Esophagus squamous epithelium (tissue), 4 donors: Measurements from ENCODE around the gene SCARF1.

ENCODE experiments used
- CTCF ChIP-seq, 6 experiments: fragments of 450-650 bp in 4 of 6; fragments of 200-600 bp in 2 of 6; sonication (generic) in 2 of 6; IDR thresholded peaks; one replicate each; pipeline ENCODE4 v1.5.1; 2016 to 2019; ENCODE audit warnings: antibody characterized with exemption in 6 of 6, mild to moderate bottlenecking in 4 of 6, moderate library complexity in 4 of 6
- POLR2A ChIP-seq, 4 donors: fragments of 450-650 bp; IDR thresholded peaks; one replicate each; pipeline ENCODE4 v1.6.1; 2017; ENCODE audit warnings: antibody characterized with exemption in 4 of 4, mild to moderate bottlenecking in 4 of 4, moderate library complexity in 3 of 4

GRCh38 chr17:1693339-1693738 lies 47.8 kb upstream of the SCARF1 start:
- TF ChIP-seq CTCF (IDR thresholded peaks at IDR 0.05) (no peak), POLR2A (IDR thresholded peaks at IDR 0.05) (no peak)
